Amniotic epithelial cell (primary cell): Measurements from ENCODE around the gene LRRC49.
"Not testable (repeated sequence)": the region's sequence is repeated elsewhere in the genome, so short reads cannot be mapped to it uniquely, and the experiment has no call there.

Experiments
- DNase-seq: peaks from one replicate; pipeline ENCODE4 v3.0.0-alpha.2; 2010; ENCODE audit warnings: low read depth

Gene LRRC49

DNA sequence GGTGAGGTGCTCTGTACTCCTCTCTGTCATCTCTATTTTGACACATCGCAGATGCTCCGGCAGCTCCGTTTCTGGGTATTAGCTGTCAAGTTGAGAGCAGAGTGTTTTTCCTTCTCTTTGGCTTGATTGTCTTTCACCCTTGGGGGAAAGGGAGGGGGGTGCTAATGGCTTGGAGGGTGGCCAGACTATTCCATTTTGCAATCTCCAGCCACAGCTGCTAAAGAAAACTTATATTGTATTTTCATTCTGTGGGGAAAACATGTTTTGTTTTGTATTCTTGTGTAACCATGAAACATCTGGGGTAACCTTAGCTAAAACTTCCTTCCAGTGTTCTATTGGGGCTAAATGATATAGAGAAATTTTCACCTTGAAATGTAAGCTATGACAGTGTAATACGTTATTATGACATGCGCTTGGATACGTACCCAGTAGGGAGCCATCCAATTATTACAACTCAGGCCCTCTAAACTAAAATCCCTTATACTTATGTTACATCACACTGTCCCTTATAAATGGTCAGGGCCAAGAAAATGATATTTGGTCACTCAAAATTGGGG, 24.6 kb upstream of the LRRC49 start:
- peak; percentile 92 for DNase-seq

DNA sequence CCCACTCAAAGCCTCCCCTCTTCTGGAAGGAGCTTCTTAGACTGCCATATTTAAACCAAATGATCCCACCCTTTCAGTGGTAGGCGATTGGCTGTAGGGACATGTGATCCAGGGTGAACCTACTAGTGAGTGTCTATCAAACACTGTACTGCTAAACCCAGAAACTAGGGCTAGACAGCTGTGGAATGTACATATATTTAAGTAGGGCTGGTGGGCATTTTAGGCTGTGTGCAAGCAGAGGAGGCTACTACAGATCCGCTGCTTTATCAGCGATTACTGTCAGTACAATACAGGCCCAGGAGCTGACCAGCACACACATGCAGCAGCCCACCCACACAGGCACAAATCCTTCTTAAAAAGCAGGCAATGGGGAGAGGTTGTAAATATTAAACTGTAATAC, 23.3 kb upstream of the LRRC49 start:
- no peak for DNase-seq

DNA sequence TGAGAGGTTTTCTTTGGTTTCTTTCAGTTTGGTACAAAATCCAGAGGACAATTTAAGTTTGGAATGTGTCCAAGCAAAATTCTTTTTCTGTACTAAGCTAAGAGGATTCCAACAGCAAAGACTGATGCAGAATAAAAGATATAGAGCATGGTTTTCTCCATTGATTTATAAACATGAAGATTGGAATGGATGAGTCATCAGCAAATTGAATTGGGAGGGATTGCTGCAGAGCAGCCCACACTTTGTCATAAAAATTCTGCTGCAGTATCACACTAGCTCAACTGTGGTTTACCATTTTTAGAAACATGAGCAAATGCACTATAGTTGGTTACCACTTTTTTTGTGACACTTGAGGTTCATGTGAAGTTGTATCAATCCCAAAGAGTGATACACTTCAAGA, 22.6 kb upstream of the LRRC49 start:
- peak; percentile 66 for DNase-seq

DNA sequence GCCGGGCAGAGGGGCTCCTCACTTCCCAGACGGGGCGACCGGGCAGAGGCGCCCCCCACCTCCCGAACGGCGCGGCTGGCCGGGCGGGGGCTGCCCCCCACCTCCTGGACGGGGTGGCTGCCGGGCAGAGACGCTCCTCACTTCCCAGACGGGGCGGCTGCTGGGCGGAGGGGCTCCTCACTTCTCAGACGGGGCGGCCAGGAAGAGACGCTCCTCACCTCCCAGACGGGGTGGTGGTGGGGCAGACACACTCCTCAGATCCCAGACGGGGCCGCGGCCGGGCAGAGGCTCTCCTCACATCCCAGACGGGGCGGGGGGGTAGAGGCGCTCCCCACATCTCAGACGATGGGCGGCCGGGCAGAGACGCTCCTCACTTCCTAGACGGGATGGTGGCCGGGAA, 21.1 kb upstream of the LRRC49 start:
- not testable (repeated sequence) for DNase-seq

DNA sequence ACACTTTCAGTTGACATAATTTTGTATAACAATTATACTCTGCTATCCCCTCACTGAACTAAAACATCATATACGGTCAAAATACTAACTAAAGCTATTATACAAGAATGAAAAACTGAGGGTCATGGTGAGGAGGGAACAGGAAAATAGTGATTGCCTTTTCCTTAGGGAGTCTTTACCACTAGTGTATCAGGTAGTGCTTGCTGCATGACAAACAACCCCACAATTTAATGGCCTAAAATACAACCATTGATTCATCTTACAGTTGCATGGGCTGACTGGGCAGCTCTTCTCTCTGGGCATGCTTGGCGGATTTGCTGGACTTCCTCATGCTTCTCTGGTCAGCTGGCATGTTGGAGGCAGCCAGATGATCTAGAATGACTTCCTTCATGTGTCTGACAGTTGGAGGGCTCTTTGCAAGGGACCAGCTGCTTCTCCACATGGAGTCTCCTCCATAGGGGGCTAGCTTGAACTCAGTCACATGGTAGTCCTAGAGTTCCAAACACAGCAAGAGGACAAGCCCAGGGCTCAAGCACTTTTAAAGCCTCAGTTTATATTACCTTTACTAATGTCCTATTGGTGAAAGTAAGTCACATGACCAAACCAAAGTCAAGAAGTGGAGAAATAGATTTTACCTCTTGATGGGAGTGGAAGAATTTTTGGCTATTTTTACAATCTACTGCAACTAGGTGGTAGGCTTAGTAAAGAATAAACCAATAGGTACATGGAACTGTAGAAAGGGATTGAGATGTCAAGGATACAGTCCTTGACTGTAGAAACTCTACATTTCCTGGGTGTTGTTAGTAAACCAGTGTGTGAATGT, 19.2 kb upstream of the LRRC49 start:
- no peak for DNase-seq

DNA sequence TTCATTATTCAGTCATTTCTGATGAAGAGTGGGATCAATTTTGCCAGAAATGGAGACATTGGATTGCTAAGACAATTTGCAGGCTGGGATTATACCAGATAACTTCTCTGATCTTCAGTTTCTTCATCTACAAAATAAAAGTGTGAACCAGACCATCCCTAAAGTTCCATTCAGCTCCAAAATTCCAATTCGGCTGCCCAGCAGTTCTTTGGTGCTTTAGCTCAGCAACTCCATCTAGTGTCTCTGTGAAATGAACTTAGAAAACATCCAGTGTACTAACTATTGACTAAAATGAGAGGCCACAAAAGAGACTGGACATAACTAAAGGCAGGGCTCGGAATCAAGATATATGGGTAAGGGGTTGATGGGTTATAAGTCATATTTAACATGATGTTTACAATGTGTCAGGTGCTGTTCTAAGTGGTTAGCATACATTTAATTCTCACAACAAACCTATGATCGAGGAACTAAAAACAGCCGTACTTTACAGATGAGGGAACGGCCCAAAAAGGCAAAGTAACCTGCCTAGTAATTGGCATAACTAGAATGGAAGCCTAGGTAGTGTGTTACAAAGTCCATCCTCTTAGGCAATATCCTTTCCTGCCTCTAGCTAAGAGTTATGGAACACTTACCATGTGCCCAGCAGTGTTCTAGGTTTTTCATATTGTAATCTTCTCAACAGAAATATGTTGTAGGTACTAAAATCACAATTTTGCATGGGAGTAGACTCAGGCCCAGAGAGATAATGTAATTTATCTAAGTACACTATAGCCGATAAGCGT, 17.4 kb upstream of the LRRC49 start:
- peak; percentile 44 for DNase-seq

DNA sequence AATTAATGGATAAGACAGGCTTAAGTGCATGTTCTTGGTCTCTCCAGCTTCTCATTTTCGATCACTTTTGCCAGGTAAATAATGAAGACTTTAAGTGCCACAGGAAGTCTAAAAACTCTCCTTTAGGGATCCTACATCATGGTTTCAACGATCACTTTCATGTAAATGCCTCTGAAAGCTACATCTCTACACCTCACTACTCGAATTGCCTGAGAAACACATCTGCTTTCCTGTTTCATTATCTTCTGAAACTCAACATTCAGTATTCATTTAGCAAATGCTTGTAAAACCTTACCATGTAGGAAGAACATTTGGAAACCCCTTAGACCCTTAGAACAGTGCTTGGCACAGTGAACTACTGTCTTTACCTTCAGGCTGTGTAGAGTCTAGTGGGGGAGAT, 16.6 kb upstream of the LRRC49 start:
- DNase-seq = no peak

DNA sequence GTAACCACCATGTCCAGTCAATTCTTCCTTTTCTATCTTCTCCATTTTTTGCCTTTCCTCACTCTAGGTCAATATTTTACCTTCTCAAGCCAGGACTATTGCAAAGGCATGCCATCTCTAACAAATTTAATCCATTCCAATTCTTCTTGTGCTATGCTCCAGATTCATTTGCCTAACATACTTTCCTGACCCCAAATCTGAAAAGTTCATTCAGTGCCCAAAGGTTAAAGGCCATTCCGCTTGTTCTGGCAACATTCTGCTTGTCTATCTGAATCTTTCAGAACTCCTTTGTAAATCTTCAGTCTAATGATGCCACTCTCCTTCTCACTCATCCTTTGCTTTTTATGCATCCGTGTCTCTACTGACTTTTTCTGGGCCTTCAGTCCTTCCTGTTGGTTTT, 15.9 kb upstream of the LRRC49 start:
- DNase-seq = no peak

DNA sequence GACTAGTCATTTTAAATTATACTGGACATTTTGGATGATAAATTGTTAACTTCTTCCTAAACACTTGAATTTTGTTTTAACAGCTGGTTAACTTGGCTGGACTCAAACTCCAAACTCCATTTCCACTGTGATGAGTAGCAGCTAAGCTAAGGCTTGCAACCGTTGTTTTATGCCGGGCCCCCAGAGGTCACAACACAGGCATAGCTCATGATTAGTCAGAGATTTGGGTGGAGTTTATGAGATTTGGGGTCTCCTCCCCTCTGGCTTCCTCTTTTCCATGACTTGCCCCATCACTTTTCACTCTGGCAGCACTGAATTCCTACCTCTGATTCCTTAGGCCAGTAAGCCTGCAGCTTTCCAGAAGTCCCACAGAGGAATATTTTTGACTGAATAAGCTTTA, 13.2 kb upstream of the LRRC49 start:
- DNase-seq = peak; percentile 26

DNA sequence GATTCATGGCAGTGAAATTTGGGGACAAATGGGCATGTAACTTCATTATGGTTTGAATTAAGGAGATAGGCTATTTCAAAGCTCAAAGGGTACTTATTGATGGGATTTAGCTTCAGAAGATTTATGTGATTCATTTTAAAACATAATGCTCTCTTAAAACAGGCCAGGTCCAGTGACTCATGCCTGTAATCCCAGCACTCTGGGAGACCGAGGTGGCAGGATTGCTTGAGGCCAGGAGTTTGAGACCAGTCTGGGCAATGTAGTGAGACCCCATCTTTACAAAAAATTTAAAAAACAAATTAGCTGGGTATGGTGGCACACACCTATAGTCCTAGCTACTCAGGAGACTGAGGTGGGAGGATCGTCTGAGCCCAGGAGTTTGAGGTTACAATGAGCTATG, 11.8 kb upstream of the LRRC49 start:
- peak; percentile 29 for DNase-seq

DNA sequence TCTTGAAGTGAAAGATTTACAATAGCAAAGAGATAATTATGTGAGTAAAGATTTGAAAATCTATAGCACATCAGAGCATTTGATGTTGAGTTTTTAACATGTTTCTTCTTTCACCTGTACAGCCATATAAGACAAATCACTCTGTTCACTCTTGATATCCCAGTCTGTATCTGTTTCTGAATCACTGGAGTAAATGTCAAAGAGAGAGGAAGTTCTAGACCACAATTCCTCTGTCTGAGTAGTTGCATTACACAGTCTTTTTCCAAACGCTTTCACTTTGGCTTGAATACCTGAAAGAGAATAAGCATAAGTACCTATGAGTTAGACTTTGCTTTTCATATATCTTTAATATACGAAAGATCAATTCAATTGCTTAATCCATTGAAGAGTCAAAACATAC, 10.3 kb upstream of the LRRC49 start:
- peak; percentile 27 for DNase-seq

DNA sequence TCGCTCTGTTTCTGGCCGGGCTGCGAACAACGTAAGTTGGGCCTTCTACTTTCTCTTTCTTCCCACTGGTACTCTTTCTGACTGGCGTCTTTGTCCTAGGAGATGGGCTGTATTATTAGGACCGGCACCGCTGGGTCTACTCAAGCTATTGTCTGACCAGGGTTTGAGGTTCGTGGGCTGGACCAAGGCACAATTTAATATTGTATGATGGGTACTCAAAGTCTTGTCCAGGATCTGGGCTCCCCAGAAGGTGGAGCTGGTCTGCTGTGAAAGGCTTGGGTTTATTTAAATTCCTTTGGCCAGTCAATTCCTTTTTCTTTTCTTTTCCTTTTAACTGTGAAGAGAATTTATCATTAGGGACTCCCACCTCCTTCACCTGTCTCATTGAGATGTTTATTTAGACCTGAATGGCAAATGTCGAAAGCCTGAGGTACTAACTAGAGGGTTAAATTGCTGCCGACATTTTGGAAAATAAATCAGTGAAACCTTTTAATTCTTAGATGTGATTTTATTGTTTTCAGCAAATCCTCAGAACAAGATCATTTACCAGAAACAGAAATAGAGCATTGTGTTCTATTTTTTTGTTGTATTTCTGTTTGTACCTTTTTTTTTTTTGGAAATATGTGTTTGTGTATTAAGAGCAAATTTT, 410 bp downstream of the LRRC49 start:
- DNase-seq = peak; percentile 57

DNA sequence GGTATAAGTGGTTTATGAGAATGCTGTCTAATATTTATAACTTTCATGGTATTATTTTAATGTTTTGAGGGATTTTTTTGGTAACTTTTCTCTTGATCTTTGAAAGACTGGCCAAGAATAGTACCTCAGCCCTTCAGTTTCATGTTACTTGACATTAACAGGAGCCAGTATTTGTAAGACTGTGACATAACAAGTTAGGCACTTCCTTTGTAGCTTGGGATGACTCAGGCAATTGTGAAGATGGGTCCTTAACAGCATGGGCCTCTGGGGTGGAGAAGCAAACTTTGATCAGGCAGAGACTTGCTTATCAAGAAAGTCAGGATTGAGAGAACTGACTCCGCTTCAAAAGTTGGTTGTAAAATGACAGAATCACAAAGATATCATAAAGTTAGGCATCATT, 9.5 kb downstream of the LRRC49 start:
- peak; percentile 73 for DNase-seq

DNA sequence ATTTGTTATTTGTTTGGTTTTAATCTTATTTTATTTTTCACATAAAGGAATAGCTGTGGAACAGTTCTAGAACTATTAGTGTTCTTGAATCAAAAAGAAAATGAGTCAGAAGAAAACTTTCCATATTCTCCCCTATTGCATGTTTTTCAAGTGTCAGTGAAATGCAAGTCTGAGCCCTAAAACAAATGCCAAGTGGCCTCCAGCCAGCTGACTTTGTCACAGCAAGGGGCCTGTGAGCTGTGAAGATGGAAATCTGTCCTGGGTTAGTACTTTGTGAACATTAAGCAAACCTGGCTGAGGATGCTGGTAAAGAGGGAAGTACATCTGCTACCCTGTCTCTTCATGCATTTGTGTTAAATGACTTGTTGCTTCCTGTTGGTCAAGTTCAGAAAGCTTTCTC, 14.2 kb downstream of the LRRC49 start:
- DNase-seq = no peak

DNA sequence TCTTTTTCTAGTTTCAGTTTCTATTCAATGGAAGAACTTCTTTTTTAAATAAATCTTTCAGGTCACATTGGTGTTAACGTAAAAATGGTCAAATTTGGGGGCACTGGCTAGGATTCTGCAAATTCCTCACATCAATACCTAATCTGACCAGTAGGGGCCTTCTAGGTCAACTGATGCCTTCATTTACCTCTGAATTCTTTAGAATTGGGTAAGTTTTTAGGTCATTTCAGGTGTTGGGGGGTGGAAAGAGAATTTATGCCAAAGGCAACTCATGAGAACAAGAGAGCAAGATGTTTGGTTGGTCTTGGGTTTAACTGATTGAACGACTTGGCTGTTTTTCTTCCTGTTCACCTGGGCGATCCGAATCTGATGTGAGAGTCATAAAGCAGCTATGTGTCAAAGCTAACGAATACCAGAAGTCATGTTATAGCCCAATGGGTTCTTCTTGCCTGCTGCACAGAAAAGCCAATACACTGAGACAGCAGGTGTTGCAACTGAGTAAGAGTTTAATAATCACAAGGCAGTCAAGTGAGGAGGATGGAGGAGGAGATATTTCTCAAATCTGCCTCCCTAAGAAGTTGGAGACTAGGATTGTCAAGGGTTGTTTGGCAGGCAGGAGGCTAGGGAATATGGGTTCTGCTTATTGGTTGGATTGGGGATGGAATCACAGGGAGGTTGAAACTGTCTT, 15.3 kb downstream of the LRRC49 start:
- no peak for DNase-seq

DNA sequence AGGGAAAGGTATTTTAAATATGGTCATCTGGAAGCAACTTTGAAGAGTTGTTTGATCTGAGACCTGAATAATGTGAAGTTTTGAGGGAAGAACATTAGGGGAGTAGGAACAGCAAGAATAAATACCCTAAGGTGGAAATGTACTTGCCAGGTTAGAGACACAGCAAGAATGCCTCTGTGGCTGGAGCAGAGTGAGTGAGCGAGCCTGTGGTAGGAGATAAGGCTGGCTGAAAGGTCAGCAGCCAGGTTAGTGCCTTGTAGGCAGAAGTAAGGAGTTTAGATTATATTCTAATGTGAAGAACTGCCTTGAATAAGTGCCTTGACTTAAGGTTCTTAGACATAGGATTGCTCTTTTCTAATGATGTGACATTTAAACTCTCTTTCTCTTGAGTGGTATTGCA, 18.3 kb downstream of the LRRC49 start:
- peak; percentile 44 for DNase-seq

DNA sequence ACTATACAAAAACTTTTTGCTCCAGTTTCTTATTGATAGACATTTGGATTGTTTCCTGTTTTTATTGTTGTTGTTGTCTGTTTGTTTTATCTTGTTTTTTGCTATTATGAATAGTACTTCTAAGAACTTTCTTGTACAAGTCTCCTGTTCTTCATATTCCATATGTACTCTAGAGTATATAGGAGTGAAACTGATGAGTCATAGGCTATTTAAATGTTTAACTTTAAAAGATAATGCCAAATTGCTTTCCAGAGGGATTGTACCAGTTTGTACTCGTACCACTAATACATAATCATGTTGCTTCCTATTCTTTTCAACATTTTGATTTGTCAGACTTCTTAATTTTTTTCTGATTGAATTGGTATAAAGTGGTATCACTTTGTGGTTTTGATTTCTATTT, 19.6 kb downstream of the LRRC49 start:
- no peak for DNase-seq

DNA sequence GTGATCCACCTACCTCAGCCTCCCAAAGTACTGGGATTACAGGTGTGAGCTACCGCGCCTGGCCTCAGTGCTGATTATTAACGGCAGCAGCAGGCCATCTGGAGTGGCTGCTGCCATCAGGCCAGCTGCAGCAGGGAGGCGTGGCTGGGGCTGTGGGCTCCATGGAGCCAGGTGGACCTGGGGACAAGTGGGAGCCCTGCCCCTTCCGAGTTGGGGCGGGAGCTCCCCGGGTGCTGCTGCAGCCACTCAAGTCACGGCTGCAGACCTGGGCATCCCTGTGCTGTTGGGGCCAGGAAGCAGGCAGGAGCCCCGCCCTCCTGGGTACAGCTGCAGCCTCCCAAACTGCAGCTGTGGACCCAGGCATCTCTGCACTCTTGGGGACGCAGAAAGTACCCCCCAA, 23.9 kb downstream of the LRRC49 start:
- DNase-seq = no peak

DNA sequence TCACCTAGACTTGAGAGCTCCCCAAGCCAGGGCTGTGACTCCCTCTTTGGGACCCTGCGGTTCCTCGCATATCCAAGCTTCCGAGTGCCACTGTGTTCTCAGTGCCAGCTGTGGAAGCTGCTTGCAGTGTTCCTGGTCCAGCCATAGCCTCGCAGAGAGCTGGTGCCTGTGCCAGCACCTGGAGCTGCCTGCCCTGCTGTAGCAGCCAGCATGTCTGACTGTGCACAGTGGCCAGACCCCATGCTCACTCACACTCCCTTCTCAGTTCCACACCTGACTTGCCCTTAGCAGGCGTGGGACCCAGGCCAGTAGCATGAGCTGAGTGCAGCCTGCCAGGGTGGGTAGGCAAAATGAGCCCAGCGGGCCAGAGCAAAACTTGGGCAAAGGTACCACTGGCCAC, 25.3 kb downstream of the LRRC49 start:
- DNase-seq = no peak

DNA sequence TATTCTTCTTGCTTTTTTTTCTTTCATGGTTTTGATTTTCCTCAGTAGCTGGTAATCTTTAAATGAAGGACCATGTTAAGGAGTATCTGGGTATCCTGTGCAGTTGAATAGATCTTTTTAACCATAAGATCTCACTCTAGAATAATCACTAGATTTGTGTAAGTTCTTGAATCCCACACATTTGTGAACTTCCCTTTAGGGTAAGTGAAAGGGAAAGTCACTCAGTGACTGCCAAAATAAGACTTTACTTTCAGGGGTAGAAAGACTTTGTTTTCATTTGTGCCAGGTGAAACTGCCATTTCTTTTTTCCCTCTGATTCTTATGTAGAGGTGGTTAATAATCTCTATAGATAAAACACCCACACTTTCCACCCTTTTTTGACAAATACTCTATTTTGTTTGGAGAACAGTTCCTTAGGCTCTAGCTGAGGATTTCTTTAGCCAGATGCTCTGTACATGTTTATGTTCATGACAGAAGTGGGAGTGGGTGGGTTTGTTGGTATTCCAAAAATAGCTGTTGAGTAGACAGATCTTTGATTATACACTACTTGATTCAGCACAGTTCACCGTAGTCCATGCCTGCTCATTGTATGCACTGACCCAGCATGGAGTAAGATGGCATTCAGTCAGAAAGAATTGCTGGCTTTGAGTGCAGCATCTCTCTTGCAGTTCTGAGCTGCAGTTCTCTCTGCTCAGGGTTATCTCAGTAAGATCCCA, 28.5 kb downstream of the LRRC49 start:
- no peak for DNase-seq

DNA sequence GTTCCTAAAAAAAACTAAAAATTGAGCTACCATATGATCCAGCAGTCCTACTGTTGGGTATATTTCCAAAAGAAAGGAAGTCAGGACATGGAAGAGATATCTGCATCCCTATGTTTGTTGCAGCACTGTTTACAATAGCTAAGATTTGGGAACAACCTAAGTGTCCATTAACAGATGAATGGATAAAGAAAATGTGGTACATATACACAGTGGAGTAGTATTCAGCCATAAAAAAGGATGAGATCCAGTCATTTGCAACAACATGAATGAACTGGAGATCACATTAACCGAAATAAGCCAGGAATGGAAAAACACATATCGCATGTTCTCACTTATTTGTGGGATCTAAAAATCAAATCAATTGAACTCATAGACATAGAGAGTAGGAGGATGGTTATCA, 29.5 kb downstream of the LRRC49 start:
- DNase-seq = no peak
